HG03064 (cell line): ENCODE results near the gene BDH2.

Source experiments
- ATAC-seq: cut with Tn5 transposase; IDR thresholded peaks from one replicate; pipeline ENCODE4 v1.9.1; 2021; ENCODE audit warnings: low read depth; ENCODE audit not compliant: unreplicated experiment

Gene BDH2

GRCh38 chr4:103085555-103086196 is 14.0 kb downstream of the BDH2 start:
- no peak for ATAC-seq

- no peak for ATAC-seq
These were observed 20.0 kb downstream of the BDH2 start for GRCh38 chr4:103079621-103080020.

GRCh38 chr4:103076747-103077347 is 22.8 kb downstream of the BDH2 start, which contains the start of gene SLC9B2:
TSS of gene SLC9B2 (minus strand) at chr4:103076761. CDS start at chr4:103067550, 9,211 bp downstream.
- peak; percentile 44 for ATAC-seq

- ATAC-seq: peak; percentile 53
These were observed 23.5 kb downstream of the BDH2 start for GRCh38 chr4:103075894-103076746.

GRCh38 chr4:103075435-103075893 is 24.2 kb downstream of the BDH2 start:
- no peak for ATAC-seq

- ATAC-seq: no peak
These were observed 24.7 kb downstream of the BDH2 start for GRCh38 chr4:103074744-103075434.

- ATAC-seq: no peak
These were observed 25.7 kb downstream of the BDH2 start for GRCh38 chr4:103073792-103074438.

- ATAC-seq: no peak
These were observed 31.6 kb downstream of the BDH2 start for GRCh38 chr4:103067841-103068547.

- ATAC-seq: no peak
These were observed 39.0 kb downstream of the BDH2 start for GRCh38 chr4:103060453-103061148.

- no peak for ATAC-seq
These were observed 45.6 kb downstream of the BDH2 start for GRCh38 chr4:103054030-103054429.

GRCh38 chr4:103052779-103053178 is 46.9 kb downstream of the BDH2 start:
- no peak for ATAC-seq

- no peak for ATAC-seq
These were observed 47.5 kb downstream of the BDH2 start for GRCh38 chr4:103052145-103052544.

- ATAC-seq: no peak
These were observed 48.7 kb downstream of the BDH2 start for GRCh38 chr4:103050736-103051436.

GRCh38 chr4:103046416-103047290 is 53.0 kb downstream of the BDH2 start:
- ATAC-seq: peak; percentile 86

- ATAC-seq: no peak
These were observed 55.5 kb downstream of the BDH2 start for GRCh38 chr4:103044183-103044582.

- no peak for ATAC-seq
These were observed 63.5 kb downstream of the BDH2 start for GRCh38 chr4:103036169-103036568.

GRCh38 chr4:103032574-103032973 is 67.1 kb downstream of the BDH2 start:
- no peak for ATAC-seq
